SK-N-SH (cell line): ENCODE results near the gene TLR2. TPM values are rescaled to one million over a fixed set of nuclear protein-coding genes. Genes with fewer than 3 reads are reported as not detected.

Experiments used
- CTCF ChIA-PET: fragments of 300-600, 350-600 bp; formaldehyde crosslinking; extraction: SDS; loops from one replicate; lab custom pipeline; 2021; lab: Yijun Ruan, JAX
- POLR2A ChIA-PET: fragments of 350-600 bp; sonication (Branson Sonifier 250); formaldehyde crosslinking; extraction: SDS; loops from one replicate; lab custom pipeline; 2020; ENCODE audit warnings: antibody characterized with exemption, inconsistent platforms; lab: Yijun Ruan, JAX
- DNase-seq: peaks from one replicate; pipeline ENCODE4 v3.0.0; 2012
- H2AFZ ChIP-seq: fragments of 200-600 bp; sonication (generic); 2 replicates; pipeline ENCODE4 v1.8.1; 2016; ENCODE audit warnings: antibody characterized with exemption, mild to moderate bottlenecking, low read depth
- H3F3A ChIP-seq: fragments of 200-600 bp; sonication (generic); replicated peaks from 2 replicates; pipeline ENCODE3; 2016; ENCODE audit warnings: antibody characterized with exemption, mild to moderate bottlenecking; ENCODE audit not compliant: insufficient read depth
- H3K27ac ChIP-seq, 2 experiments: fragments of 200-500 bp in 1 of 2; fragments of 200-600 bp in 1 of 2; sonication (Bioruptor generic) in 1 of 2; sonication (generic), shearing (Covaris generic) in 1 of 2; 2 replicates each; pipeline versions ENCODE4 v1.5.1 to v1.6.1; 2014 to 2016; ENCODE audit warnings: low read depth in 2 of 2, inconsistent platforms in 1 of 2, low read length in 1 of 2, mild to moderate bottlenecking in 1 of 2, mixed read lengths in 1 of 2
- H3K27me3 ChIP-seq: fragments of 200-600 bp; sonication (generic), shearing (Covaris generic); 2 replicates; pipeline ENCODE4 v1.6.1; 2016; ENCODE audit warnings: mixed run types; ENCODE audit not compliant: insufficient read depth
- H3K36me3 ChIP-seq, 2 experiments: fragments of 200-500 bp in 1 of 2; fragments of 200-600 bp in 1 of 2; sonication (Bioruptor generic) in 1 of 2; sonication (generic) in 1 of 2; replicated peaks in 1 of 2; 2 replicates each; pipeline versions ENCODE3 to v1.5.1; 2014 to 2016; ENCODE audit warnings: low read length in 1 of 2, mild to moderate bottlenecking in 1 of 2; ENCODE audit not compliant: insufficient read depth in 2 of 2, control insufficient read depth in 1 of 2
- H3K4me1 ChIP-seq, 2 experiments: fragments of 200-500 bp in 1 of 2; fragments of 200-600 bp in 1 of 2; sonication (Bioruptor generic) in 1 of 2; sonication (generic), shearing (Covaris generic) in 1 of 2; 2 replicates each; pipeline versions ENCODE4 v1.5.1 to v1.6.1; 2014 to 2016; ENCODE audit warnings: low read depth in 1 of 2, low read length in 1 of 2, mixed run types in 1 of 2; ENCODE audit not compliant: insufficient read depth in 2 of 2, control insufficient read depth in 1 of 2
- H3K4me2 ChIP-seq: fragments of 200-600 bp; sonication (generic), shearing (Covaris generic); 2 replicates; pipeline ENCODE4 v1.6.1; 2017; ENCODE audit warnings: mixed run types
- H3K4me3 ChIP-seq, 2 experiments: fragments of 200-500 bp in 1 of 2; fragments of 200-600 bp in 1 of 2; sonication (Bioruptor generic) in 1 of 2; sonication (generic), shearing (Covaris generic) in 1 of 2; 2 replicates each; pipeline versions ENCODE4 v1.5.1 to v1.8.1; 2014 to 2016; ENCODE audit warnings: low read depth in 2 of 2, inconsistent platforms in 1 of 2, low read length in 1 of 2, mild to moderate bottlenecking in 1 of 2, mixed read lengths in 1 of 2, moderate library complexity in 1 of 2
- H3K79me2 ChIP-seq: fragments of 200-600 bp; sonication (generic); 2 replicates; pipeline ENCODE4 v1.8.1; 2017; ENCODE audit warnings: mild to moderate bottlenecking; ENCODE audit not compliant: insufficient read depth
- H3K9ac ChIP-seq: fragments of 200-600 bp; sonication (generic); 2 replicates; pipeline ENCODE4 v1.6.1; 2017; ENCODE audit warnings: mixed run types
- H3K9me2 ChIP-seq: fragments of 200-600 bp; sonication (generic); 2 replicates; pipeline ENCODE4 v1.6.1; 2017; ENCODE audit warnings: mixed run types
- H3K9me3 ChIP-seq: fragments of 200-600 bp; sonication (generic); 2 replicates; pipeline ENCODE4 v1.6.1; 2017; ENCODE audit warnings: mixed run types, mild to moderate bottlenecking, moderate library complexity
- H4K20me1 ChIP-seq: fragments of 200-600 bp; sonication (generic); 2 replicates; pipeline ENCODE4 v1.6.1; 2017; ENCODE audit warnings: mild to moderate bottlenecking, mixed run types; ENCODE audit not compliant: insufficient read depth
- FOXM1 ChIP-seq: IDR thresholded peaks from 2 replicates; pipeline ENCODE4 v1.4.0; 2012; ENCODE audit warnings: low read depth, mild to moderate bottlenecking
- GABPA ChIP-seq: IDR thresholded peaks from 2 replicates; pipeline ENCODE4 v1.4.0; 2012; ENCODE audit warnings: low read depth, mild to moderate bottlenecking
- MXI1 ChIP-seq: IDR thresholded peaks from 2 replicates; pipeline ENCODE4 v1.6.1; 2012; ENCODE audit warnings: mild to moderate bottlenecking, low read depth, low read length, improper control_type of control experiment
- NFIC ChIP-seq: IDR thresholded peaks from 2 replicates; pipeline ENCODE4 v1.4.0; 2012; ENCODE audit warnings: borderline replicate concordance
- NRF1 ChIP-seq: IDR thresholded peaks from 2 replicates; pipeline ENCODE4 v1.6.1; 2012; ENCODE audit warnings: low read depth, mild to moderate bottlenecking, low read length
- RAD21 ChIP-seq: IDR thresholded peaks from 2 replicates; pipeline ENCODE4 v1.6.1; 2012; ENCODE audit warnings: mild to moderate bottlenecking, low read length
- RCOR1 ChIP-seq: fragments of 150-350 bp; IDR thresholded peaks from 2 replicates; pipeline ENCODE4 v1.6.1; 2017; ENCODE audit warnings: antibody characterized with exemption, low read length
- WGBS: methylation state at CpG from one replicate; pipeline ENCODE4 v1.1.6; 2017; ENCODE audit warnings: low lambda C conversion rate; 5-methylcytosine and 5-hydroxymethylcytosine counted together
- polyA plus RNA-seq, 3 experiments: library from polyadenylated mRNA; depleted of rRNA; stranded (reverse); fragments of >200 nt; gene quantifications; 2 replicates each; pipeline ENCODE4 v1.2.3, GENCODE V29; 2012
- TF ChIP-seq, protein P1 (sequence below): fragments of 200-600 bp; sonication (generic); IDR thresholded peaks from 2 replicates; pipeline ENCODE4 v1.6.1; 2017; ENCODE audit warnings: antibody characterized with exemption, mild to moderate bottlenecking, moderate library complexity

TLR2 gene
- polyA plus RNA-seq, 1 of the 3 experiments (the other 2 are of a cell fraction) = 0.18 TPM

DNA sequence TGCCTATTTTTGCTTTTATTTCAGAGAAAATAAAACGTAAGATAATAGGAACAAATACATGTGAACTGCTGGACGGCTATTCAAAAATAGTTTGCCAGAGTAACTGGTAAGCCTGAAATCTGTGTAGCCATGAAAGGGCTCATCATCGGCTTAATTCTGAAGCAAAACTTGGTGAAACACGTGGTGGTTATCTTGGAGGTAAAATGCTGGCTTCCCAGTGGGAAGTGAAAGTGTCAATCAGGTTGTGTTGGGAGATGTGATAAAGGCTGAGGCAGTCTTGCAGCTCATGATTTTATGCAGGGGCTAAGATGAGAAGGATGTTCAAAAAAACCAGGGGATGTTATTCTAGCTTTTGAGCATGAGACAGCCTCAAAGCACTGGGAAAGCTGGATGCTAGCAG lies 36.1 kb upstream of the TLR2 start:
- TF ChIP-seq MXI1 = no peak
- Histone ChIP-seq H4K20me1 (no peaks in the 10 kb centered on the region), H3K9me2 (no peaks in the 10 kb centered on the region), H3K27me3 (no peaks in the 10 kb centered on the region), H3K4me1 (no peaks in the 10 kb centered on the region; a peak in 2 of 4 replicates), H3K79me2 (no peaks in the 10 kb centered on the region), H3K27ac (no peak overlapping the region), H2AFZ (no peak overlapping the region), H3F3A (no peaks in the 10 kb centered on the region), H3K4me2 (no peak overlapping the region), H3K9ac (no peak overlapping the region), H3K4me3 (no peak overlapping the region), H3K9me3 (no peaks in the 10 kb centered on the region), H3K36me3 (no peaks in the 10 kb centered on the region)
- ChIA-PET CTCF (interaction anchor here (0.8 to 2.5 kb wide), 5 partner anchors 12 to 304 kb away, joined by 3 to 20 read pairs (median 3); partner anchors contain the start of gene MND1), POLR2A (no interaction called here)
- no peak for DNase-seq
- 81% methylated on average over 4 of the region's 4 CpGs for WGBS

DNA sequence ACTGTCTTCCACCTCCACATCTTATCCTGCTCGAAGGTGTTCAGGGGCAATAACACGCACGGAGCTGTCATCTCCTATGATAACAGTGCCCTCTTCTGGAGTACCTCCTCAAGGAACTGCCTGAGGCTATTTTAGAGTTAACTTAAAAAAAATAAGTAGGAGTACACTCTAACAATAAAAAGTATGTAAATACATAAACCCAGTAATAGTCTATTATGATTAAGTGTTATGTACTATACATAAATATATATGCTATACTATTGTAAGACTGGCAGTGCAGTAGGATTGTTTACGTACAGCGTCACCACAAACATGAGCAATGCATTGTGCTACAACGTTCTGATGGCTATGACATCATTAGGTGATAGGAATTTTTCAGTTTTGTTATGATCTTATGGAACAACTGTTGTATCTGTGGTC lies 34.5 kb upstream of the TLR2 start:
- Histone ChIP-seq H3K79me2 (no peaks in the 10 kb centered on the region), H3K9ac (no peak overlapping the region), H2AFZ (no peak overlapping the region), H3K27ac (no peak overlapping the region), H3K9me2 (no peaks in the 10 kb centered on the region), H3K9me3 (no peaks in the 10 kb centered on the region), H3K36me3 (no peaks in the 10 kb centered on the region)
- POLR2A ChIA-PET = no interaction called here
- CTCF ChIA-PET = interaction anchor here (1.0 to 2.5 kb wide), 3 partner anchors 8 to 100 kb away, joined by 4 to 20 read pairs (median 4); no protein-coding TSS in a partner anchor
- 83% methylated on average over 6 of the region's 6 CpGs for WGBS
- TF ChIP-seq FOXM1 = no peak
- peak; percentile 28 for TF ChIP-seq RAD21
- TF ChIP-seq GABPA = no peak
- TF ChIP-seq, protein P1, sequence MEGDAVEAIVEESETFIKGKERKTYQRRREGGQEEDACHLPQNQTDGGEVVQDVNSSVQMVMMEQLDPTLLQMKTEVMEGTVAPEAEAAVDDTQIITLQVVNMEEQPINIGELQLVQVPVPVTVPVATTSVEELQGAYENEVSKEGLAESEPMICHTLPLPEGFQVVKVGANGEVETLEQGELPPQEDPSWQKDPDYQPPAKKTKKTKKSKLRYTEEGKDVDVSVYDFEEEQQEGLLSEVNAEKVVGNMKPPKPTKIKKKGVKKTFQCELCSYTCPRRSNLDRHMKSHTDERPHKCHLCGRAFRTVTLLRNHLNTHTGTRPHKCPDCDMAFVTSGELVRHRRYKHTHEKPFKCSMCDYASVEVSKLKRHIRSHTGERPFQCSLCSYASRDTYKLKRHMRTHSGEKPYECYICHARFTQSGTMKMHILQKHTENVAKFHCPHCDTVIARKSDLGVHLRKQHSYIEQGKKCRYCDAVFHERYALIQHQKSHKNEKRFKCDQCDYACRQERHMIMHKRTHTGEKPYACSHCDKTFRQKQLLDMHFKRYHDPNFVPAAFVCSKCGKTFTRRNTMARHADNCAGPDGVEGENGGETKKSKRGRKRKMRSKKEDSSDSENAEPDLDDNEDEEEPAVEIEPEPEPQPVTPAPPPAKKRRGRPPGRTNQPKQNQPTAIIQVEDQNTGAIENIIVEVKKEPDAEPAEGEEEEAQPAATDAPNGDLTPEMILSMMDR = peak; percentile 42
- TF ChIP-seq, all 33 proteins: peak for 2
- H3K27me3 ChIP-seq = no peaks in the 10 kb centered on the region
- no peak overlapping the region for H3K4me2 ChIP-seq
- H3K4me1 ChIP-seq = no peaks in the 10 kb centered on the region; a peak in 1 of 4 replicates
- H3K4me3 ChIP-seq = no peak overlapping the region
- no peaks in the 10 kb centered on the region for H3F3A ChIP-seq
- no peaks in the 10 kb centered on the region for H4K20me1 ChIP-seq
- DNase-seq = no peak

- POLR2A ChIA-PET = no interaction called here
- 86% methylated on average over 3 of the region's 3 CpGs for WGBS
- no peak overlapping the region for H3K4me2 ChIP-seq
- CTCF ChIA-PET = interaction anchor here (0.7 to 2.2 kb wide), 3 partner anchors 8 to 99 kb away, joined by 3 to 8 read pairs (median 3); no protein-coding TSS in a partner anchor
- no peaks in the 10 kb centered on the region for H3K9me2 ChIP-seq
- no peaks in the 10 kb centered on the region for H3K79me2 ChIP-seq
- no peak overlapping the region for H3K4me3 ChIP-seq
- no peaks in the 10 kb centered on the region for H3K36me3 ChIP-seq
- no peak overlapping the region for H3K27ac ChIP-seq
- H3K4me1 ChIP-seq = no peaks in the 10 kb centered on the region; a peak in 1 of 4 replicates
- no peaks in the 10 kb centered on the region for H4K20me1 ChIP-seq
- DNase-seq = no peak
- H3F3A ChIP-seq = no peaks in the 10 kb centered on the region
- H3K27me3 ChIP-seq = no peaks in the 10 kb centered on the region
- no peak overlapping the region for H3K9ac ChIP-seq
- H3K9me3 ChIP-seq = no peaks in the 10 kb centered on the region
- no peak overlapping the region for H2AFZ ChIP-seq
- TF ChIP-seq NRF1 = no peak
- TF ChIP-seq RCOR1 = no peak
- TF ChIP-seq NFIC = no peak
- TF ChIP-seq, all 33 proteins: peak for 0
Measured at GRCh38 chr4:153651116-153651515, 33.0 kb upstream of the TLR2 start.
